ENCODE data around the gene PIK3CD.

- TF ChIP-seq ETV6 (CRISPR knock-in tag; IDR thresholded peaks at IDR 0.05) (no peak), JUN (CRISPR knock-in tag; IDR thresholded peaks at IDR 0.05) (no peak), GRHL2 (CRISPR knock-in tag; IDR thresholded peaks at IDR 0.05; ENCODE audit: insufficient replicate concordance, severe bottlenecking) (no peak), TEAD4 (CRISPR knock-in tag; IDR thresholded peaks at IDR 0.05) (no peak), ERG (CRISPR knock-in tag; IDR thresholded peaks at IDR 0.05) (no peak), ATF1 (CRISPR knock-in tag; IDR thresholded peaks at IDR 0.05) (no peak)
- TF ChIP-seq, protein P1, sequence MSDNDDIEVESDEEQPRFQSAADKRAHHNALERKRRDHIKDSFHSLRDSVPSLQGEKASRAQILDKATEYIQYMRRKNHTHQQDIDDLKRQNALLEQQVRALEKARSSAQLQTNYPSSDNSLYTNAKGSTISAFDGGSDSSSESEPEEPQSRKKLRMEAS (CRISPR knock-in tag; IDR thresholded peaks at IDR 0.05): no peak
- TF ChIP-seq, protein P2, sequence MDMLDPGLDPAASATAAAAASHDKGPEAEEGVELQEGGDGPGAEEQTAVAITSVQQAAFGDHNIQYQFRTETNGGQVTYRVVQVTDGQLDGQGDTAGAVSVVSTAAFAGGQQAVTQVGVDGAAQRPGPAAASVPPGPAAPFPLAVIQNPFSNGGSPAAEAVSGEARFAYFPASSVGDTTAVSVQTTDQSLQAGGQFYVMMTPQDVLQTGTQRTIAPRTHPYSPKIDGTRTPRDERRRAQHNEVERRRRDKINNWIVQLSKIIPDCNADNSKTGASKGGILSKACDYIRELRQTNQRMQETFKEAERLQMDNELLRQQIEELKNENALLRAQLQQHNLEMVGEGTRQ (CRISPR knock-in tag; IDR thresholded peaks at IDR 0.05): no peak
- TF ChIP-seq, protein P3, sequence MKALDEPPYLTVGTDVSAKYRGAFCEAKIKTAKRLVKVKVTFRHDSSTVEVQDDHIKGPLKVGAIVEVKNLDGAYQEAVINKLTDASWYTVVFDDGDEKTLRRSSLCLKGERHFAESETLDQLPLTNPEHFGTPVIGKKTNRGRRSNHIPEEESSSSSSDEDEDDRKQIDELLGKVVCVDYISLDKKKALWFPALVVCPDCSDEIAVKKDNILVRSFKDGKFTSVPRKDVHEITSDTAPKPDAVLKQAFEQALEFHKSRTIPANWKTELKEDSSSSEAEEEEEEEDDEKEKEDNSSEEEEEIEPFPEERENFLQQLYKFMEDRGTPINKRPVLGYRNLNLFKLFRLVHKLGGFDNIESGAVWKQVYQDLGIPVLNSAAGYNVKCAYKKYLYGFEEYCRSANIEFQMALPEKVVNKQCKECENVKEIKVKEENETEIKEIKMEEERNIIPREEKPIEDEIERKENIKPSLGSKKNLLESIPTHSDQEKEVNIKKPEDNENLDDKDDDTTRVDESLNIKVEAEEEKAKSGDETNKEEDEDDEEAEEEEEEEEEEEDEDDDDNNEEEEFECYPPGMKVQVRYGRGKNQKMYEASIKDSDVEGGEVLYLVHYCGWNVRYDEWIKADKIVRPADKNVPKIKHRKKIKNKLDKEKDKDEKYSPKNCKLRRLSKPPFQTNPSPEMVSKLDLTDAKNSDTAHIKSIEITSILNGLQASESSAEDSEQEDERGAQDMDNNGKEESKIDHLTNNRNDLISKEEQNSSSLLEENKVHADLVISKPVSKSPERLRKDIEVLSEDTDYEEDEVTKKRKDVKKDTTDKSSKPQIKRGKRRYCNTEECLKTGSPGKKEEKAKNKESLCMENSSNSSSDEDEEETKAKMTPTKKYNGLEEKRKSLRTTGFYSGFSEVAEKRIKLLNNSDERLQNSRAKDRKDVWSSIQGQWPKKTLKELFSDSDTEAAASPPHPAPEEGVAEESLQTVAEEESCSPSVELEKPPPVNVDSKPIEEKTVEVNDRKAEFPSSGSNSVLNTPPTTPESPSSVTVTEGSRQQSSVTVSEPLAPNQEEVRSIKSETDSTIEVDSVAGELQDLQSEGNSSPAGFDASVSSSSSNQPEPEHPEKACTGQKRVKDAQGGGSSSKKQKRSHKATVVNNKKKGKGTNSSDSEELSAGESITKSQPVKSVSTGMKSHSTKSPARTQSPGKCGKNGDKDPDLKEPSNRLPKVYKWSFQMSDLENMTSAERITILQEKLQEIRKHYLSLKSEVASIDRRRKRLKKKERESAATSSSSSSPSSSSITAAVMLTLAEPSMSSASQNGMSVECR (CRISPR knock-in tag; IDR thresholded peaks at IDR 0.05; ENCODE audit: borderline replicate concordance): no peak
Observed at GRCh38 chr1:9689011-9689706, 37.6 kb downstream of the PIK3CD start.
